MCF 10A (cell line): ENCODE measurements around the gene CCDC63. TPM values are rescaled to one million over a fixed set of nuclear protein-coding genes. Genes with fewer than 3 reads are reported as not detected.

Source experiments
- BruUV-seq: library from RNA; stranded (reverse); fragments of 400-500 nt; replicated peaks from 2 replicates; lab custom pipeline; 2021; lab: Mats Ljungman, UMichigan
- CTCF ChIA-PET: fragments of 300-600 bp; sonication (Branson Sonifier 250); formaldehyde crosslinking; extraction: SDS; loops from one replicate; lab custom pipeline; 2021; ENCODE audit warnings: antibody characterized with exemption, inconsistent platforms; lab: Yijun Ruan, JAX
- POLR2A ChIA-PET: fragments of 300-600, 350-650 bp; sonication (Branson Sonifier 250); formaldehyde crosslinking; extraction: SDS; loops from one replicate; lab custom pipeline; 2020; ENCODE audit warnings: antibody characterized with exemption, inconsistent platforms; lab: Yijun Ruan, JAX
- DNase-seq: peaks from one replicate; pipeline ENCODE4 v3.0.0-alpha.2; 2018; ENCODE audit not compliant: unreplicated experiment
- H3K27ac Mint-ChIP-seq: one replicate; pipeline ENCODE4 v1.8.0; 2022; ENCODE audit warnings: mild to moderate bottlenecking, low read depth, mixed read lengths; ENCODE audit not compliant: unreplicated experiment
- H3K27me3 Mint-ChIP-seq: one replicate; pipeline ENCODE4 v1.8.0; 2022; ENCODE audit warnings: mixed read lengths; ENCODE audit not compliant: insufficient read depth, unreplicated experiment
- H3K36me3 Mint-ChIP-seq: one replicate; pipeline ENCODE4 v1.8.0; 2022; ENCODE audit warnings: mild to moderate bottlenecking, moderate library complexity, mixed read lengths; ENCODE audit not compliant: insufficient read depth, unreplicated experiment
- H3K4me1 Mint-ChIP-seq: one replicate; pipeline ENCODE4 v1.8.0; 2022; ENCODE audit warnings: mixed read lengths; ENCODE audit not compliant: insufficient read depth, unreplicated experiment
- H3K4me3 Mint-ChIP-seq: one replicate; pipeline ENCODE4 v1.8.0; 2022; ENCODE audit warnings: mild to moderate bottlenecking, moderate library complexity, mixed read lengths; ENCODE audit not compliant: unreplicated experiment
- H3K9me3 Mint-ChIP-seq: one replicate; pipeline ENCODE4 v1.8.0; 2022; ENCODE audit warnings: mixed read lengths; ENCODE audit not compliant: unreplicated experiment
- CTCF ChIP-seq: fragments of 200-600 bp; IDR thresholded peaks from one replicate; pipeline ENCODE4 v1.8.0; 2022; ENCODE audit warnings: antibody characterized with exemption, mild to moderate bottlenecking; ENCODE audit not compliant: unreplicated experiment
- intact Hi-C: fragments of 100-400 bp; cut with micrococcal nuclease; formaldehyde crosslinking; loops from 2 replicates; pipeline ENCODE4 v1.14.1; 2022
- total RNA-seq: library from RNA; stranded (reverse); gene quantifications from 2 replicates; pipeline ENCODE4 v1.2.3, GENCODE V29; 2022

Gene CCDC63
- total RNA-seq, 1 experiment from 2014 or later = not detected

- TF ChIP-seq CTCF = no peak
- Mint-ChIP-seq H3K4me3 (no peak overlapping the region), H3K4me1 (no peaks in the 10 kb centered on the region), H3K9me3 (no peaks in the 10 kb centered on the region), H3K27me3 (peaks cover 45% of the 10 kb centered on the region), H3K36me3 (no peaks in the 10 kb centered on the region), H3K27ac (no peak overlapping the region)
- intact Hi-C loops = no loop called here
- ChIA-PET POLR2A (no interaction called here), CTCF (no interaction called here)
- no TSS peak for BruUV-seq
- DNase-seq = no peak
Observed at GRCh38 chr12:110872100-110872499, 25.3 kb downstream of the CCDC63 start.

- ChIA-PET POLR2A (interaction anchor here (0.7 kb wide), 1 partner anchor 157 kb away, joined by 4 read pairs; no protein-coding TSS in a partner anchor), CTCF (interaction anchor here (0.7 kb wide), 1 partner anchor 210 kb away, joined by 3 read pairs; no protein-coding TSS in a partner anchor)
- intact Hi-C loops = no loop called here
- TF ChIP-seq CTCF = no peak
- Mint-ChIP-seq H3K4me1 (peaks cover 8% of the 10 kb centered on the region), H3K9me3 (no peaks in the 10 kb centered on the region), H3K27ac (no peak overlapping the region), H3K4me3 (no peak overlapping the region), H3K27me3 (peaks cover 45% of the 10 kb centered on the region), H3K36me3 (no peaks in the 10 kb centered on the region)
- DNase-seq = no peak
- BruUV-seq = no TSS peak
Observed at GRCh38 chr12:110874351-110874750, 27.6 kb downstream of the CCDC63 start.

- Mint-ChIP-seq H3K9me3 (no peaks in the 10 kb centered on the region), H3K4me1 (peaks cover 8% of the 10 kb centered on the region), H3K36me3 (no peaks in the 10 kb centered on the region), H3K27ac (no peak overlapping the region), H3K4me3 (no peak overlapping the region), H3K27me3 (peaks cover 45% of the 10 kb centered on the region)
- intact Hi-C loops = no loop called here
- no TSS peak for BruUV-seq
- TF ChIP-seq CTCF = no peak
- no peak for DNase-seq
- POLR2A ChIA-PET = no interaction called here
- CTCF ChIA-PET = interaction anchor here (0.7 kb wide), 1 partner anchor 210 kb away, joined by 3 read pairs; no protein-coding TSS in a partner anchor
Observed at GRCh38 chr12:110874781-110875180, 28.0 kb downstream of the CCDC63 start.

GRCh38 chr12:110880651-110881050 lies 33.9 kb downstream of the CCDC63 start:
- ChIA-PET CTCF (interaction anchor here (0.6 to 1.2 kb wide), 3 partner anchors 13 to 53 kb away, joined by 3 read pairs; no protein-coding TSS in a partner anchor), POLR2A (no interaction called here)
- Mint-ChIP-seq H3K9me3 (peaks cover 8% of the 10 kb centered on the region), H3K27ac (no peak overlapping the region), H3K4me3 (no peak overlapping the region), H3K36me3 (no peaks in the 10 kb centered on the region), H3K4me1 (peaks cover 8% of the 10 kb centered on the region), H3K27me3 (no peaks in the 10 kb centered on the region)
- DNase-seq = no peak
- no TSS peak for BruUV-seq
- no peak for TF ChIP-seq CTCF
- intact Hi-C loops = no loop called here
